HG03045 (cell line): ENCODE data around the gene FCGBP.

Experiments used
- ATAC-seq: cut with Tn5 transposase; IDR thresholded peaks from one replicate; pipeline ENCODE4 v1.9.1; 2021; ENCODE audit warnings: mild to moderate bottlenecking, moderate library complexity; ENCODE audit not compliant: unreplicated experiment

Gene FCGBP

DNA sequence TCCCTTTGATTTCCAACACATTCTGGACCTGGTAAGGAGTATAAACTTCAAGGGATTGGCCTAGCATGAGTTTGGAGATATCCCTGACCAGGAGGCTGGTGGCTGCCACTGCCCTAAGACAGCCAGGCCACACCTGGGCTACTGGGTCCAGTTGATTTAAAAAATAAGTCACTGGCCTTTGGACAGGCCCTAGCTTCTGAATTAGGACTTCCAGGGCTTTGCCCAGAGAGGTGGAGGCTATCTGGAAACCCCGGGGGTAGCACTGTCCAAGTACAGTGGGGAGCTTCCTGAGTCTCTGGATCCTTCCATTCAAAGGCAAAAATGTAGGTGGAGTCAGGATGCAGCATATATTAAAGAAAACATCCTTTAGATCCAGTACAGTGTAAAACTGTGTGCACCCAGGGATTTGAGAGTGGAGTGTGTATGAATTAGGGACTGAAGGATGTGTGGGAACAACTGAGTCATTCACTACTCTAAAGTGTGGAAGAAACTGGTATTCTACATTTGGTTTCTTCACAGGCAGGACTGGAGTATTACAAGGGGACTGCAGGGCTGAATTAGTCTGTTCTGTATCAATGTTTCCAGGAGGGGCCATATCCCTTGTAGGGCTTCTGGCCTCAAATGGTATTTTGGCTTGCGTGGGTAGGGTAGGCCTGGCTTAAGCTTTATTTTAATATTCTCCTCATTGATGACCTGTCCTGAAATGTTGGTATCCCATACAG is 14.8 kb upstream of the FCGBP start:
- ATAC-seq: no peak

GRCh38 chr19:39946532-39946931 is 12.1 kb upstream of the FCGBP start:
- ATAC-seq: no peak

DNA sequence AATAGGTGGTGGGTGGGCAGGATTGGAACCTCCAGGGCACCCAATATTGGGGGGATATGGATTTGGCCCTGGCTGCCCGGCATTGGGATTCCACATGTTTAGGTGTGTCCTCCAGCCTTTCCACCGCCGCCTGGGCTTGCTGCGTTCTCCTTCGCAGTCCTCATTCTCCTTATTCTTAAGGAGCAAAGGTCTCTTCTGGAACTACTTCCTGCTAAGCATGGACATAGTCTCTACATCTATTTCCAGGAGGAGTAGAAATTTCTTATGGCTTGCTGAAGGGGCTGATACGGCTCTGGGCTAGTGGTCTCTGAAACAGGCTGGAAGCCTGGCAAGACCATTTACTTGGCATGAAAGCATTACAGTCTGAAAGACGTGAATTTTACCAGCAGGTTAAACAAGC is 9.2 kb upstream of the FCGBP start:
- no peak for ATAC-seq

GRCh38 chr19:39942366-39942730 is 7.9 kb upstream of the FCGBP start:
- no peak for ATAC-seq

- ATAC-seq: no peak
These were observed 7.4 kb upstream of the FCGBP start for GRCh38 chr19:39941615-39942365.

DNA sequence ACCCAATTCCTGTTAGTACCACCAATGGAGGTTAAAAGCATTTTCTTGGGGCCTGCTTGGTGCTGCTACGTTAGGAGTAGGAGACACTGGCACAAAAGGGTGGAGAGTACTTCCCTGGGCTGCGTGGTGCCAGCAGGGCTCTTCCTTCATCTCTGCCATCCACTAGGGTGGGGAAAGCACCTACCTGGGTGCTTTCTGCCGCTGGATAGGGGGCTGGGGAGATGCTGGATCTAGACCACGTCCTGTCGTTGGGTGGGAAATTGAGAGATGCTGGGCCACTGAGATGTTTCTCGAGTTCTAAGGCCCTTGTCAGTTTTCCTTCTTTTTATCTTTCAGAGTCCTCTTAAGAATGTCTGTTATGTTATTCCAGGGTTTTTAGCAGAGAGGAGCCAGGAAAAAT is 6.7 kb upstream of the FCGBP start:
- ATAC-seq: no peak

DNA sequence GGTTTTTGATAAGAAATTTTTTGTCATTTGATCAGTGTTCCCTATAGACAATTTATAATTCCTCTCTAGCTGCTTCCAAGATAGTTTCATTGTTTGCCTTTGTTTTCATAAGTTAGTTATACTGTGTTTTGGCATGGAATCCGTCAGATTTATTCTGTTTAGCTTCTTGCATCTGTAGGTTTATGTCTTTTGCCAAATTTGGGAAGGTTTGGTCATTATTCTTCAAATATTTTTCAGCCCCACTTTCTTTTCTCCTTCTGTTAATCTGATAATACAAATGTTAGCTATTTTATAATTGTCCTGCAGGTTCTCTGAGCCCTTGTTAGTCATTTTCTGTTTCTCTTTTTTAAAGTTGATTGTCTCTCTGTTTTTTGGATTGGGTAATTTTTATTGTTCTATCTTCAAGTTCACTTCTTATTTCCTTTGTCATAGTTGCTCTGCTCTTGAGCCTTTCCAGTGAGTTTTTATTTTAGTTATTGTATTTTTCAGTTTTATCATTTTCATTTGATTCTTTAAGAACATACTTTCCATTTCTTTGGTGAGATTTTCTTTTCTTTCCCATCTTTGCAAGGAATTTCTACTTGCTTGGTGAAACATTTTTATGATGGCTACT is 5.9 kb upstream of the FCGBP start:
- no peak for ATAC-seq

DNA sequence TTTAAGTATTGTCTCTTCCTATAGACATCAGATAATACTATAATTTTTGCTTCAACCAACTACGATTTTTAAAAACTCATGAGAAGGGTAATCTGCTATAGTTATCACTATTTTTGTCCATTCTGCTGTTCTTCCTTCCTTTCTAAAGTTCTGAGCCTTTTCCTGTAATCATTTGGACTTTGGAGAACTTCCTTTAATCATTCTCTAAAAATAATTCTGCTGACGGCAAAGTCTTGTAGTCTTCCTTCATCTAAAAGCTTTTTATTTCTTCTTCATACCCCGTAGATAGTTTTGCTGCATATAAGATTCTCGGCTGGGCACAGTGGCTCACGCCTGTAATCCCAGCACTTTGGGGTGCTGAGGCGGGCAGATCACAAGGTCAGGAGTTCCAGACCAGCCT is 5.1 kb upstream of the FCGBP start:
- ATAC-seq: no peak

DNA sequence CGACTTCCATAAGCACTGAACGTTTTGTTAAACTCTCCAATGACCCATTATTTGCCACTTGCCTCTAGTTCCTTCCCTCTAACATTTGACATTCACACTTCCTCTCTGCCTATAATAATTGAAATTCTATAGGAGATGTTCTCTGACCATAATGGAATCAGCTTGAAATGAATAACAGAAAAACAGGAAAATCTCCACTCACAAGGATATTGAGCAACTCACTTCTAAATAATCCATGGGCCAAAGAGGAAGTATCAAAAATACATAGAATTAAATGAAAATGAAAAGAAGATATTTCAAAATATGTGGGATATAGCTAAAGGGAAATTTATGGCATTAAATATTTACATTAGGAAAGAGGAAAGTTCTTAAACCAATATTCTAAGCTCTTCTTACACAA is 3.4 kb upstream of the FCGBP start:
- ATAC-seq: no peak

GRCh38 chr19:39937094-39937720 is 2.8 kb upstream of the FCGBP start:
- no peak for ATAC-seq

- ATAC-seq: no peak
These were observed 2.2 kb upstream of the FCGBP start for GRCh38 chr19:39936622-39937021.

- no peak for ATAC-seq
These were observed 1.6 kb upstream of the FCGBP start for GRCh38 chr19:39936020-39936419.

- no peak for ATAC-seq
These were observed 879 bp upstream of the FCGBP start for GRCh38 chr19:39935364-39935661.

DNA sequence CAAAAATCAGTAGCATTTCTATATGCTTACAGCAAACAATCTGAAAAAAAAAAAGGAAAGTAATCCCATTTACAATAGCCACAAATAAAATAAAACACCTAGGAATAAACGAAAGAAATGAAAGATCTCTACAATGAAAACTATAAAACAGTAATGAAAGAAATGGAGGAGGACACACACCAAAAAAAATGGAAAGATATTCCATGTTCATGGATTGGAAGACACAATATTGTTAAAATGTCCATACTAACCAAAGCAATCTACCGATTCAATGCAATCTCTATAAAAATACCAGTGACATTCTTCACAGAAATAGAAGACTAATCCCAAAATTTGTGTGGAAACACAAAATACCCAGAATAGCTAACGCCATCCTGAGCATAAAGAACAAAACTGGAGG is 4.7 kb downstream of the FCGBP start:
- ATAC-seq: no peak

GRCh38 chr19:39928357-39928725 is 6.1 kb downstream of the FCGBP start:
- ATAC-seq: no peak

GRCh38 chr19:39927524-39928356 is 6.7 kb downstream of the FCGBP start:
- no peak for ATAC-seq

DNA sequence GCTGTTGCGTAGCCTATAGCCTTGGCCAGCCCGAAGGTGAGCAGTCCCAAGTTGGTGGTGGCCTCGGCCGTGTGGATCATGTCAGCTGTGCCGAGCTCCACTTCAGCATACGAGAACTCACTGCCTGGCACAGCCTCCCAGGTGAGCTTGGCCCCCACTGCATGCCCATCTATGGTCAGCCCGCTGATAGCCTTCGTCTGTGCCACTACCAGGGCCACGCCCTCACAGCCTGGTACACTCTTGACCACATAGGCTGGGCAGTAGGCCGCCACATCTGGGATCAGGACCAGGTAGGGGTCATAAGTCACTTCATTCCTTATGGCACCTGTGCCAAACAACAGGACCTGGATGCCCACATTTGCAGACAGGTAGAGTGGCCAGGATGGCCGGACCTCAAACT is 7.4 kb downstream of the FCGBP start:
- ATAC-seq: no peak

DNA sequence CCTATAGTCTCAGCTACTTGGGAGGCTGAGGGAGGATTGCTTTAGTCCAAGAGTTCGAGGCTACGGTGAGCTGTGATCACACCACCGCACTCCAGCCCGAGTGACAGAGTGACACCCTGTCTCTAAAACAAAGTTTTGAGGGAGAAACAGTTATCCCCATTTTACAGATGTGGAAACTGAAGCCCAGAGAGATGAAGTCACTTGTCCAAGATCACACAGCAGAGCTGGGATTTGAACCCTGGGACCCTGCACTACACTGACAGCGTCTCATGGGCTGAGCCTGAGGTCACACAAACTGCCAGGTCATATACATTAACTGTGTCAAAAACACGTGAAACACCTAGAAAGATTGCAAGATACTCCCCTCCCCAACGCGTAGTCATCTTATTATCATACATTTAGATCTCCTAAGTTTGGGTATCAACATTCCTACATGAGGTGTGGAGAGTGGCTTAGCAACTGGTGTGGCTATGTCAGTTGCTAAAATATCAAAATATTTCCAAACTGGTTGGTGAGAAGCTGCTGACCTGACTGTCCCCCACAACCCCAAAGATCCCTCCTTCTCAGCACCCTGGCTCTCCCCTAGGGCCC is 8.2 kb downstream of the FCGBP start:
- ATAC-seq: no peak

DNA sequence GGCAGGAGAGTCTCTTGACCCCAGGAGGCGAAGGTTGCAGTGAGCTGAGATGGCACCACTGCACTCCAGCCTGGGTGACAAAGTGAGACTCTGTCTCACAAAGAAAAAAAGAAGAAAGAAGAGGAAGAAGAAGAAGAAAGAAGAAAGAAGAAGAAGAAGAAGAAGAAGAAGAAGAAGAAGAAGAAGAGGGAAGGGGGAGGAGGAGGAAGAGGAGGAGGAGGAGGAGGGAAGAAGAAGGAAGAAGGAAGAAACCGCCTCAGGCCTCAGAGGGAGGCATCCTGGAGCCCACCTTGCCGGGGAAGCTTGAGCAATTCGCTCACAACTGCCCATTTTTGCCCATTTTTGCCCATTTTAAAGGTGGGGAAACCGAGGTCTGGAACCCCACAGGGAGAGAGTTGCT is 9.5 kb downstream of the FCGBP start:
- ATAC-seq: no peak

- ATAC-seq: no peak
These were observed 10.0 kb downstream of the FCGBP start for GRCh38 chr19:39924389-39924788.

DNA sequence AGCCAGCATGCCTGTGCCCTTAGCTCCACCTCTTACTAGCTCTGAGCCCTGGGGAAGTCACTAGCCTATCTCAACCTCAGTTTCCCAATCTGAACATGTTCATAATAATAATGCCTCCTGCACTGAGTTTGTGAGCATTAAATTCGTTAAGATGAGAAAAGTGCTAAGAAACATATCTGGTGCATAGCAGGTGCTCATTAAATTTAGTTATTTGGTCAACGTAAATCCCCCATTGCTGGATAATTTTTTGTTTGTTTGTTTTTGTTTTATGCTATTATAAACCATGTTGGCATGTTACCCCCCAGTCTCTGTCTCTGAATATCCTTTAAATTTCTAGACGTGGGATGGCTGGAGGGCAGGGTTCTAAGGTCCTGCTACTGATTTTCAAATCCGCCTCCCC is 10.6 kb downstream of the FCGBP start:
- no peak for ATAC-seq
